KBM-7 (cell line): ENCODE measurements around the gene PLP2.
A peak's percentile ranks its signal among the peaks of the same experiment; 100 is the strongest.
"Not testable (repeated sequence)": the region's sequence is repeated elsewhere in the genome, so short reads cannot be mapped to it uniquely, and the experiment has no call there.

Experiments used
- DNase-seq: peaks from one replicate; pipeline ENCODE4 v3.0.0-alpha.2; 2015
- in situ Hi-C: fragments of 300-500 bp; cut with MboI; formaldehyde crosslinking; loops from 2 replicates; pipeline ENCODE4 v1.14.3; 2020; ENCODE audit warnings: low sequenced_read_pairs, low pct_unique_long_range_greater_than_20kb, mixed read lengths

Gene PLP2, protein sequence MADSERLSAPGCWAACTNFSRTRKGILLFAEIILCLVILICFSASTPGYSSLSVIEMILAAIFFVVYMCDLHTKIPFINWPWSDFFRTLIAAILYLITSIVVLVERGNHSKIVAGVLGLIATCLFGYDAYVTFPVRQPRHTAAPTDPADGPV

DNA sequence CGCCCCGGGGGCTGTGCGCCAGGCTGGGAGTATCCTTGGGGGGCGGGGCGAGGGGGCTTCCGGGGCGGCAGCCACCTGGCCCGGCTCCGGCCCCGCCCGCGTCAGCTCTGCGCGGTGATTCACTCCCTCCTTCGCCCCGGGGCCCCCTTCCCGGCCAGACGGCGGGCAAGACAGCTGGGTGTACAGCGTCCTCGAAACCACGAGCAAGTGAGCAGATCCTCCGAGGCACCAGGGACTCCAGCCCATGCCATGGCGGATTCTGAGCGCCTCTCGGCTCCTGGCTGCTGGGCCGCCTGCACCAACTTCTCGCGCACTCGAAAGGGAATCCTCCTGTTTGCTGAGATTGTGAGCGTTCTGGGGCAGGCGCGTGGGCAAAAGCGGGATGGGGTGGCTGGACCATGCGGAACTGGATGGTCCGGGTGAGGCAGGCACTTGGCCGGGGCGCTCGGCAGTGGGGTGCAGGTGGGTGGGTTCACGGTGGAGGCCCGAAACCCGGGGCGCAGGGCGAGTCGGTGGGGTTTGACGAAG, at the start of gene PLP2:
Gene PLP2 (plus strand): TSS at position 147 of the 528 bp plus-strand sequence. CDS start 103 bp downstream, at position 250.
- peak; percentile 52 for DNase-seq
- in situ Hi-C loops, result no loop called here

GRCh38 chrX:49122499-49122898, 49.2 kb upstream of the PLP2 start:
- in situ Hi-C loops, result no loop called here
- no peak for DNase-seq

DNA sequence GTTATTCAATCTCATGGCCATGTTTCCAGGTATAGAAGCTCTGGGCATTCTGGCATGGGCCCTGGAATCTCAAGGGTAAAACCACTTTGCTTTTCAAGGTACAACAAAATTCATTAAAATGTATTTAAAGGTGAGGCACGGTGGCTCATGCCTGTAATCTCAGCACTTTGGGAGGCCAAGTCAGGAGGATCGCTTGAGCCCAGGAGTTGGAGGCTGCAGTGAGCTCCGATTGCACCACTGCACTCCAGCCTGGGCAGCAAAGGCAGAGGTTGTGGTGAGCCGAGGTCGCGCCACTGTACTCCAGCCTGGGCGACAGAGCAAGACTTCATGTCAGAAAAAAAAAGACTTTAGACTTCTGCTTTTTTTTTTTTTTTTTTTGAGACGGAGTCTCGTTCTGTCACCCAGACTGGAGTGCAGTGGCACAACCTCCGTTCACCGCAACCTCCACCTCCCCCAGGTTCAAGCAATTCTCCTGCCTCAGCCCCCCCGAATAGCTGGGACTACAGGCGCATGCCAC, 43.9 kb upstream of the PLP2 start:
- DNase-seq, result peak; percentile 89
- in situ Hi-C loops, result not testable (repeated sequence)

- DNase-seq, result peak; percentile 59
These were observed 42.3 kb upstream of the PLP2 start for GRCh38 chrX:49129427-49129826.

GRCh38 chrX:49132275-49132674, 39.4 kb upstream of the PLP2 start:
- in situ Hi-C loops, DNase-seq: not testable (repeated sequence)

More at GRCh38 chrX:49129427-49129826, 42.3 kb upstream of the PLP2 start:
- in situ Hi-C loops, result no loop called here

GRCh38 chrX:49133759-49134158, 37.9 kb upstream of the PLP2 start:
- in situ Hi-C loops, result no loop called here
- DNase-seq, result no peak

- in situ Hi-C loops, result no loop called here
- DNase-seq, result no peak
These were observed 34.2 kb upstream of the PLP2 start for GRCh38 chrX:49137492-49137891.

GRCh38 chrX:49139713-49140112, 32.0 kb upstream of the PLP2 start:
- in situ Hi-C loops, result no loop called here
- DNase-seq, result peak; percentile 55

DNA sequence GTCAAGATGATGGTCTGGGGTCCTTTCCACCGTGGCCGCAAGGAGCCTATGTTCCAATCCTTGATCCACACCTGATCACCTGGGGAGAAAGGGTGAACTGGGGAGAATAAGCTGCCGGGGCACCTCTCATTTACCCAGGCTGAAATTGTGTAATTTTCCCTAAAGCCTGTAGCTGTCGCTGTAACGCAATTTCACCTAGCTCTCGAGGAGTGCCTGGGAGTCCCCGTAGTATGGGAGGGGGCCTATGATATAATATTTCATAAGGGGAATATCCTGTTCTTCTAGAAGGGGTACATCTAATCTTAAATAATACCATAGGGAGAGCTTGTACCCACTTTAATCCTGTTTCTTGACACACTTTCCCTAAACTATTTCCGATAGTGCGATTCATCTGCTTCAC, 29.4 kb upstream of the PLP2 start:
- DNase-seq, in situ Hi-C loops: not testable (repeated sequence)

DNA sequence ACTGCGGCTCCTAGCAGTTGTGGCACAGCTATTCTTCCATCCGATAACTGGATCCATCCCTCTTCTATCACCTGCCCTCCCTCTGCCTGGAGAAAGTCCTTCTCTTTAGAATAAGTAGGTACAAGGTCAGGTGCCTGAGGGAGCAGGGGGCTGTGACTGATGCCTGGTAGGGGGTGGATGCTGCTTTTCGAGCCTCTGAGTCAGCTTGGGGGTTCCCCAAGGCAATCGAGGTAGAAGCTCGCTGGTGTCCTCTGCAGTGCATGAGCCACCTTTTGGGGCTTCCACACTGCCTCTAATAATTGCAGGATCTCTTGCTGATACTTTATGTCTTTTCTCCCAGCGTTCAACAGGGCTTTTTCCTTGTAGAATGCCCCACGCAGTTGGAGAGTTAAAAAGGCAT, 28.5 kb upstream of the PLP2 start:
- DNase-seq, result not testable (repeated sequence)

DNA sequence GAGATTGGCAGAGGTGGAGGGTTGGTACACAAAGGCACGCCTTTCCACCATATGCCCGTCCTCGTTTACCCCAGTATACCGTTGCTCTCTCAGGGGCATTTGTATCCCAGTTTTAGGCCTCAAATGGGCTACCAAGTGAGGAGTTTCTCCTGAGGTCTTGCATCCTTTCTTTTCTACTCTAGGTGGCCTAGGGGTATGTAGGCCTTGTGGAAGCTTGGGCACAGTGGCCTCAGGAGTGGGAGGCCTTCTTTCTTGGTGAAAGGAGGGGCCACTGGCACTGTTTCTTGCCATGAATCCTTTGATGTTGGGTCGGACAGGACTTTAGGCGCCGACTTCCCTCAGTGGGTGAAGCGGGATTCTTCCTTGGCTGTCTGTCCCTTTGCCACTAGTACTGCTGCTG, 24.4 kb upstream of the PLP2 start:
- in situ Hi-C loops, result no loop called here
- no peak for DNase-seq

More for the DNA sequence above, 28.5 kb upstream of the PLP2 start:
- in situ Hi-C loops, result not testable (repeated sequence)

GRCh38 chrX:49147936-49148335, 23.8 kb upstream of the PLP2 start:
- no peak for DNase-seq
- in situ Hi-C loops, result no loop called here

- in situ Hi-C loops, result not testable (repeated sequence)
- DNase-seq, result peak; percentile 73
These were observed 23.2 kb upstream of the PLP2 start for GRCh38 chrX:49148390-49149100.

DNA sequence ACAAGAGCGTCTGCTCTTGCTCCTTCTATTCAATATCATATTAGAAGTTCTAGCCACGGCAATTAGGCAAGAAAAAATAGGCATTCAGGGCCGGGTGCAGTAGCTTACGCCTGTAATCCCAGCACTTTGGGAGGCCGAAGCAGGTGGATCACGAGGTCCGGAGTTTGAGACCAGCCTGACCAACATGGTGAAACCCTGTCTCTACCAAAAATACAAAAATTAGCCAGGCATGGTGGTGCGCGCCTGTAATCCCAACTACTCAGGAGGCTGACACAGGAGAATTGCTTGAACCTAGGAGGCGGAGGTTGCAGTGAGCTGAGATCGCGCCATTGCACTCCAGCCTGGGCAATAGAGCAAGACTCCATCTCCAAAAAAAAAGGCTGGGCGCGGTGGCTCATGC, 22.4 kb upstream of the PLP2 start:
- DNase-seq, in situ Hi-C loops: not testable (repeated sequence)

DNA sequence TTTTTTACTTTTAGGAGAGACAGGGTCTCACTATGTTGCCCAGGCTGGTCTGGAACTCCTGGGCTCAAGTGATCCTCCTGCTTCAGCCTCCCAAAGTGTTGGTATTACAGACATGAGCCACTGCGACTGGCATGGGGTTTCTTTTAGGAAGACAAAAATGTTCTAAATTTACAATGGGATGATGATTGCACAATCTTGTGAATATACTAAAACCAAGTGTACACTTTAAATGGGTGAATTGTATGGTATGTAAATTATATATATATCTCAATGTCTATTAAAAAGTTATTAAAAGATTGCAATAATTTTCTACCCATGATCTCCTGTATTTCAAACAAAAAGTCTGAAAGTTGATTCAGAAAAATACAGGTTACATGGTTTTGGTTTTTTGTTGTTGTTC, 18.2 kb upstream of the PLP2 start:
- in situ Hi-C loops, result no loop called here
- DNase-seq, result no peak

- in situ Hi-C loops, result no loop called here
- peak; percentile 92 for DNase-seq
These were observed 16.3 kb upstream of the PLP2 start for GRCh38 chrX:49155243-49155899.

DNA sequence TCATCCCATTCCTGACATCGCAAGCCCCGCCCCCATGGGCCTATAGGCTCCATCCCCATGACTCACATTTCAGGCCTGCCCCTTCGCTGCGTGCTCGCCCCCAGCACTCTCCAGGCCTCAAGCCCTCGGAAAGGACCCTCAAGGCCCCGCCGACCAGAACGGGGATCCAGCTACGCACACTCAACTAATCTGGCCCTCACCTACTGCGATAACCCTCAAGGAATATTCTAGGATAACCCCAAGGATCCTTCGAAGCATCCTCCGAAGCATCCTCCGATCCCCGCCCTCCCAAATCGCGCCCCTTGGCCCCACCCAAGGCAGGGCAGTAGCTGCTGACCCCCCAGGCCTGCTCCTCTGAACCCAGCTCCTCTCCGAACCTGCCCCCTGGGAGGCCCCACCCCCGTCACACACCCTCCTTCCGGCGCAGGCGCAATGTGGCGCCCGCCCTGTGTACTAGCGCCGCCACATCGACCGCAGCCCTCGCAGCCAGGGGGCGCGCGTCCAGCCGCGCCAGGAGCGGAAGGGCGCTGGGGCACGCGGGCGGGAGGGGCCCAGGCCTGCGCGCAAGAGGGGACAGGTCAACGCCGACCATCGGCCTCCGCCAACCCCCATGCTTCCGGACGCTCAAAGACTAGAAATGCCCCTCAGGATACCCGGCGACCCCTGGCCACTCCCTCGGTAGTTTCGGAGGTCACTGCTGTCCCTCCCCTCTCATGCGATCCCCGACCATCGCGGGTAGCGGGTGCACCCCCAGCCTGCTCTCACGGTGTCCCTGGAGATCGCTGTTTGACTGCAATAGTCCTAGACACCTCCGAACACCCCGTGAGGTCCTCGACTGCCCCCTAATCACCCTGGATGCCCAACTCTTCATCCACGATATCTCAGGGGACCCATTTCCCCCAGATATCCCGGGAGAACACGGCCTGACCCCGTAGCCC, 15.5 kb upstream of the PLP2 start:
- DNase-seq, result peak; percentile 89
- in situ Hi-C loops, result no loop called here

DNA sequence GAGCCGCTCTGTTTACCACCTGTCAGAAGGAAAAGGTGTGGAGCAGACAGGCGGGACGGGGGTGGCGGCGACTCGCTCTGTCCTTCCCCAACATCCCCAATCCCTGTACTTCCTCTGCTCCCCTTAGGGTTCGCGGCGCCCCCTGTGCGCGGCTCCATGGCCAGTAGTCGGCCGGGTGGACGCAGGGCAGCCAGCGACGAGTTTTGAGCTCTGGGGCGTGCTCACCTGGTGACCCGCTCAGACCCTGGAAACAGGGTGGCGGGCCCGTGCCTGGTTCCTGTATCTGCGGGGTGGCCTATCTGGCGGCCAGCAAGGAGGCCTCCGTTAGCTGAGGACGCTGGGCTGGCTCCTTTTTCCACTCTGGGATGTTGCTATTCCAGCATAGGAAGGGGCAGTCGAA, 14.5 kb upstream of the PLP2 start:
- in situ Hi-C loops, result no loop called here
- DNase-seq, result no peak

DNA sequence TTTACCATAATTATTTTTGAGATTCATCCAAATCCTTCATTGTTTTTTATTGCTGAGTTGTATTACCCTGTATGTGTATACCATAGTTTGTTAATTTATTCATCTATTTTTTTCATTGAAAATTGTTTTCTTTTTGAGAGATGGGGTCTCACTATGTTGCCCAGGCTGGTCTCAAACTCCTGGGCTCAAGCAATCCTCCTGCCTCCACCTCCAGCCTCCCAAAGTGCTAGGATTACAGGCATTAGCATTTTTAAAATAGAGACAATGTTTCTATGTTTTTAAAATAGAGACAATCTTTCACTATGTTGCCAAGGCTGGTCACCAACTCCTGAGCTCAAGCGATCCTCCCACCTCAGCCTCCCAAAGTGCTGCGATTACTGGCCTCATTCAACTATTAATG, 10.8 kb upstream of the PLP2 start:
- in situ Hi-C loops, result no loop called here
- no peak for DNase-seq
